ENCODE measurements around the gene ARGLU1.

The ARGLU1 gene

GRCh38 chr13:106565127-106565775 is 2.7 kb downstream of the ARGLU1 start:
- Histone ChIP-seq H3K4me2 (ENCODE audit: insufficient read depth, low read length) (peak overlapping the region; percentile 68), H3K9me3 (ENCODE audit: insufficient read depth, low read length, severe bottlenecking) (no peaks in the 10 kb centered on the region), H3K4me1 (ENCODE audit: insufficient read depth, low read length) (peaks cover 62% of the 10 kb centered on the region), H3K36me3 (ENCODE audit: insufficient read depth, low read length) (peaks cover 23% of the 10 kb centered on the region), H3K79me2 (ENCODE audit: insufficient read depth, low read length) (peaks cover 83% of the 10 kb centered on the region), H3K9ac (ENCODE audit: low read depth, low read length) (peak overlapping the region; percentile 99), H3K4me3 (ENCODE audit: low read depth in 1 of 2, low read length in 2 of 2) (peak overlapping the region; percentile 88 to 92; a peak in 3 of 4 replicates), H4K20me1 (ENCODE audit: insufficient read depth, low read length) (peaks cover 66% of the 10 kb centered on the region), H3K27ac (ENCODE audit: low read length) (peak overlapping the region; percentile 99; the same call in 1 of the 2 replicates), H2AFZ (ENCODE audit: low read depth, low read length) (no peak overlapping the region), H3K27me3 (ENCODE audit: insufficient read depth, low read length, poor library complexity) (no peaks in the 10 kb centered on the region)
- ATAC-seq (ENCODE audit: insufficient read depth, low read depth) (no peak), DNase-seq (no peak)
- no peak for TF ChIP-seq EZH2 (IDR thresholded peaks at IDR 0.05; ENCODE audit: borderline replicate concordance, low read depth, low read length, severe bottlenecking)
- no peak for TF ChIP-seq CTCF (IDR thresholded peaks at IDR 0.05; ENCODE audit: borderline replicate concordance, extremely low read depth, low read length, poor library complexity, severe bottlenecking)

GRCh38 chr13:106562301-106562700 is 5.6 kb downstream of the ARGLU1 start:
- Histone ChIP-seq H2AFZ (ENCODE audit: low read depth, low read length) (no peak overlapping the region), H3K79me2 (ENCODE audit: insufficient read depth, low read length) (peaks cover 99% of the 10 kb centered on the region), H3K36me3 (ENCODE audit: insufficient read depth, low read length) (peaks cover 51% of the 10 kb centered on the region), H3K27ac (ENCODE audit: low read length) (no peak overlapping the region), H3K27me3 (ENCODE audit: insufficient read depth, low read length, poor library complexity) (no peaks in the 10 kb centered on the region), H3K4me1 (ENCODE audit: insufficient read depth, low read length) (peaks cover 50% of the 10 kb centered on the region), H3K4me3 (ENCODE audit: low read depth in 1 of 2, low read length in 2 of 2) (no peak overlapping the region), H3K9ac (ENCODE audit: low read depth, low read length) (no peak overlapping the region), H4K20me1 (ENCODE audit: insufficient read depth, low read length) (peaks cover 95% of the 10 kb centered on the region), H3K4me2 (ENCODE audit: insufficient read depth, low read length) (peak overlapping the region; percentile 47; the same call in 1 of the 2 replicates), H3K9me3 (ENCODE audit: insufficient read depth, low read length, severe bottlenecking) (no peaks in the 10 kb centered on the region)
- DNase-seq, result no peak
- TF ChIP-seq CTCF (IDR thresholded peaks at IDR 0.05; ENCODE audit: borderline replicate concordance, extremely low read depth, low read length, poor library complexity, severe bottlenecking) (no peak), EZH2 (IDR thresholded peaks at IDR 0.05; ENCODE audit: borderline replicate concordance, low read depth, low read length, severe bottlenecking) (no peak)
- ATAC-seq (ENCODE audit: insufficient read depth, low read depth), result no peak

GRCh38 chr13:106561551-106562170 is 6.3 kb downstream of the ARGLU1 start:
- Histone ChIP-seq H3K4me2 (ENCODE audit: insufficient read depth, low read length) (peak overlapping the region; percentile 47; the same call in 1 of the 2 replicates), H2AFZ (ENCODE audit: low read depth, low read length) (no peak overlapping the region), H3K27ac (ENCODE audit: low read length) (no peak overlapping the region), H3K9me3 (ENCODE audit: insufficient read depth, low read length, severe bottlenecking) (no peaks in the 10 kb centered on the region), H3K4me1 (ENCODE audit: insufficient read depth, low read length) (peaks cover 50% of the 10 kb centered on the region), H4K20me1 (ENCODE audit: insufficient read depth, low read length) (peaks cover 95% of the 10 kb centered on the region), H3K36me3 (ENCODE audit: insufficient read depth, low read length) (peaks cover 57% of the 10 kb centered on the region), H3K79me2 (ENCODE audit: insufficient read depth, low read length) (peaks cover 99% of the 10 kb centered on the region), H3K9ac (ENCODE audit: low read depth, low read length) (no peak overlapping the region), H3K27me3 (ENCODE audit: insufficient read depth, low read length, poor library complexity) (no peaks in the 10 kb centered on the region), H3K4me3 (ENCODE audit: low read depth in 1 of 2, low read length in 2 of 2) (peak overlapping the region in 1 of 2 experiments; percentile 24; a peak in 1 of 4 replicates)
- TF ChIP-seq CTCF (IDR thresholded peaks at IDR 0.05; ENCODE audit: borderline replicate concordance, extremely low read depth, low read length, poor library complexity, severe bottlenecking) (no peak), EZH2 (IDR thresholded peaks at IDR 0.05; ENCODE audit: borderline replicate concordance, low read depth, low read length, severe bottlenecking) (no peak)
- no peak for DNase-seq
- ATAC-seq (ENCODE audit: insufficient read depth, low read depth), result no peak

Measured in DND-41 (cell line).